SK-N-SH (cell line): ENCODE data around the gene SP110. TPM values are rescaled to one million over a fixed set of nuclear protein-coding genes. Genes with fewer than 3 reads are reported as not detected.

Source experiments
- CTCF ChIA-PET: fragments of 300-600, 350-600 bp; formaldehyde crosslinking; extraction: SDS; loops from one replicate; lab custom pipeline; 2021; lab: Yijun Ruan, JAX
- POLR2A ChIA-PET: fragments of 350-600 bp; sonication (Branson Sonifier 250); formaldehyde crosslinking; extraction: SDS; loops from one replicate; lab custom pipeline; 2020; ENCODE audit warnings: antibody characterized with exemption, inconsistent platforms; lab: Yijun Ruan, JAX
- DNase-seq: peaks from one replicate; pipeline ENCODE4 v3.0.0; 2012
- H2AFZ ChIP-seq: fragments of 200-600 bp; sonication (generic); 2 replicates; pipeline ENCODE4 v1.8.1; 2016; ENCODE audit warnings: antibody characterized with exemption, mild to moderate bottlenecking, low read depth
- H3F3A ChIP-seq: fragments of 200-600 bp; sonication (generic); replicated peaks from 2 replicates; pipeline ENCODE3; 2016; ENCODE audit warnings: antibody characterized with exemption, mild to moderate bottlenecking; ENCODE audit not compliant: insufficient read depth
- H3K27ac ChIP-seq, 2 experiments: fragments of 200-500 bp in 1 of 2; fragments of 200-600 bp in 1 of 2; sonication (Bioruptor generic) in 1 of 2; sonication (generic), shearing (Covaris generic) in 1 of 2; 2 replicates each; pipeline versions ENCODE4 v1.5.1 to v1.6.1; 2014 to 2016; ENCODE audit warnings: low read depth in 2 of 2, inconsistent platforms in 1 of 2, low read length in 1 of 2, mild to moderate bottlenecking in 1 of 2, mixed read lengths in 1 of 2
- H3K27me3 ChIP-seq: fragments of 200-600 bp; sonication (generic), shearing (Covaris generic); 2 replicates; pipeline ENCODE4 v1.6.1; 2016; ENCODE audit warnings: mixed run types; ENCODE audit not compliant: insufficient read depth
- H3K36me3 ChIP-seq, 2 experiments: fragments of 200-500 bp in 1 of 2; fragments of 200-600 bp in 1 of 2; sonication (Bioruptor generic) in 1 of 2; sonication (generic) in 1 of 2; replicated peaks in 1 of 2; 2 replicates each; pipeline versions ENCODE3 to v1.5.1; 2014 to 2016; ENCODE audit warnings: low read length in 1 of 2, mild to moderate bottlenecking in 1 of 2; ENCODE audit not compliant: insufficient read depth in 2 of 2, control insufficient read depth in 1 of 2
- H3K4me1 ChIP-seq, 2 experiments: fragments of 200-500 bp in 1 of 2; fragments of 200-600 bp in 1 of 2; sonication (Bioruptor generic) in 1 of 2; sonication (generic), shearing (Covaris generic) in 1 of 2; 2 replicates each; pipeline versions ENCODE4 v1.5.1 to v1.6.1; 2014 to 2016; ENCODE audit warnings: low read depth in 1 of 2, low read length in 1 of 2, mixed run types in 1 of 2; ENCODE audit not compliant: insufficient read depth in 2 of 2, control insufficient read depth in 1 of 2
- H3K4me2 ChIP-seq: fragments of 200-600 bp; sonication (generic), shearing (Covaris generic); 2 replicates; pipeline ENCODE4 v1.6.1; 2017; ENCODE audit warnings: mixed run types
- H3K4me3 ChIP-seq, 2 experiments: fragments of 200-500 bp in 1 of 2; fragments of 200-600 bp in 1 of 2; sonication (Bioruptor generic) in 1 of 2; sonication (generic), shearing (Covaris generic) in 1 of 2; 2 replicates each; pipeline versions ENCODE4 v1.5.1 to v1.8.1; 2014 to 2016; ENCODE audit warnings: low read depth in 2 of 2, inconsistent platforms in 1 of 2, low read length in 1 of 2, mild to moderate bottlenecking in 1 of 2, mixed read lengths in 1 of 2, moderate library complexity in 1 of 2
- H3K79me2 ChIP-seq: fragments of 200-600 bp; sonication (generic); 2 replicates; pipeline ENCODE4 v1.8.1; 2017; ENCODE audit warnings: mild to moderate bottlenecking; ENCODE audit not compliant: insufficient read depth
- H3K9ac ChIP-seq: fragments of 200-600 bp; sonication (generic); 2 replicates; pipeline ENCODE4 v1.6.1; 2017; ENCODE audit warnings: mixed run types
- H3K9me2 ChIP-seq: fragments of 200-600 bp; sonication (generic); 2 replicates; pipeline ENCODE4 v1.6.1; 2017; ENCODE audit warnings: mixed run types
- H3K9me3 ChIP-seq: fragments of 200-600 bp; sonication (generic); 2 replicates; pipeline ENCODE4 v1.6.1; 2017; ENCODE audit warnings: mixed run types, mild to moderate bottlenecking, moderate library complexity
- H4K20me1 ChIP-seq: fragments of 200-600 bp; sonication (generic); 2 replicates; pipeline ENCODE4 v1.6.1; 2017; ENCODE audit warnings: mild to moderate bottlenecking, mixed run types; ENCODE audit not compliant: insufficient read depth
- CTCF ChIP-seq: fragments of 200-600 bp; sonication (generic); IDR thresholded peaks from 2 replicates; pipeline ENCODE4 v1.6.1; 2017; ENCODE audit warnings: antibody characterized with exemption, mild to moderate bottlenecking, moderate library complexity
- EZH2phosphoT487 ChIP-seq: fragments of 200-600 bp; sonication (generic); IDR thresholded peaks from 2 replicates; pipeline ENCODE4 v1.6.1; 2017; ENCODE audit warnings: low read depth, mixed run types, mild to moderate bottlenecking, antibody characterized with exemption, moderate library complexity, borderline replicate concordance
- FOSL2 ChIP-seq: IDR thresholded peaks from 2 replicates; pipeline ENCODE4 v1.4.0; 2012; ENCODE audit warnings: low read depth, mild to moderate bottlenecking, moderate library complexity, borderline replicate concordance
- IRF3 ChIP-seq: fragments of 150-350 bp; IDR thresholded peaks from 2 replicates; pipeline ENCODE4 v1.6.1; 2016; ENCODE audit warnings: mild to moderate bottlenecking, low read depth, low read length
- JUND ChIP-seq: IDR thresholded peaks from 2 replicates; pipeline ENCODE4 v1.4.0; 2012
- MEF2A ChIP-seq: IDR thresholded peaks from 2 replicates; pipeline ENCODE4 v1.4.0; 2012; ENCODE audit warnings: low read depth, borderline replicate concordance
- NFIC ChIP-seq: IDR thresholded peaks from 2 replicates; pipeline ENCODE4 v1.4.0; 2012; ENCODE audit warnings: borderline replicate concordance
- NRF1 ChIP-seq: IDR thresholded peaks from 2 replicates; pipeline ENCODE4 v1.6.1; 2012; ENCODE audit warnings: low read depth, mild to moderate bottlenecking, low read length
- POLR2AphosphoS5 ChIP-seq: IDR thresholded peaks from 2 replicates; pipeline ENCODE4 v1.6.1; 2012; ENCODE audit warnings: low read depth, low read length
- RAD21 ChIP-seq: IDR thresholded peaks from 2 replicates; pipeline ENCODE4 v1.6.1; 2012; ENCODE audit warnings: mild to moderate bottlenecking, low read length
- REST ChIP-seq: IDR thresholded peaks from 2 replicates; pipeline ENCODE4 v1.6.1; 2012; ENCODE audit warnings: mild to moderate bottlenecking, low read depth, low read length, moderate library complexity
- RFX5 ChIP-seq: IDR thresholded peaks from 2 replicates; pipeline ENCODE4 v1.6.1; 2012; ENCODE audit warnings: mild to moderate bottlenecking, improper control_type of control experiment, low read length
- RXRA ChIP-seq: IDR thresholded peaks from 2 replicates; pipeline ENCODE4 v1.4.0; 2012; ENCODE audit warnings: low read depth, mild to moderate bottlenecking, borderline replicate concordance
- TAF1 ChIP-seq: IDR thresholded peaks from 2 replicates; pipeline ENCODE4 v1.6.1; 2012; ENCODE audit warnings: low read depth, mild to moderate bottlenecking, low read length, moderate library complexity, borderline replicate concordance
- USF1 ChIP-seq: IDR thresholded peaks from 2 replicates; pipeline ENCODE4 v1.4.0; 2012; ENCODE audit warnings: low read depth, borderline replicate concordance
- USF2 ChIP-seq: fragments of 150-350 bp; IDR thresholded peaks from 2 replicates; pipeline ENCODE4 v1.6.1; 2017; ENCODE audit warnings: antibody characterized with exemption, low read length, low read depth, borderline replicate concordance
- YY1 ChIP-seq: IDR thresholded peaks from 2 replicates; pipeline ENCODE4 v1.4.0; 2012; ENCODE audit warnings: low read depth, mild to moderate bottlenecking
- WGBS: methylation state at CpG from one replicate; pipeline ENCODE4 v1.1.6; 2017; ENCODE audit warnings: low lambda C conversion rate; 5-methylcytosine and 5-hydroxymethylcytosine counted together
- polyA plus RNA-seq, 3 experiments: library from polyadenylated mRNA; depleted of rRNA; stranded (reverse); fragments of >200 nt; gene quantifications; 2 replicates each; pipeline ENCODE4 v1.2.3, GENCODE V29; 2012

The SP110 gene
- polyA plus RNA-seq, 1 of the 3 experiments (the other 2 are of a cell fraction) = 10.4 TPM

GRCh38 chr2:230203110-230203676 lies 16.6 kb downstream of the SP110 start (continued):
- no peak for TF ChIP-seq REST
- no peak for TF ChIP-seq EZH2phosphoT487
- no peak for TF ChIP-seq POLR2AphosphoS5
- no peak for TF ChIP-seq USF2

GRCh38 chr2:230202430-230203109 lies 17.2 kb downstream of the SP110 start:
- WGBS = 78% methylated on average over 10 of the region's 10 CpGs
- Histone ChIP-seq H3K9me2 (no peaks in the 10 kb centered on the region), H3K4me3 (no peak overlapping the region), H3F3A (no peaks in the 10 kb centered on the region), H4K20me1 (no peaks in the 10 kb centered on the region), H3K4me1 (no peaks in the 10 kb centered on the region), H3K79me2 (no peaks in the 10 kb centered on the region), H3K9me3 (no peaks in the 10 kb centered on the region; the same call in 1 of the 2 replicates), H2AFZ (no peak overlapping the region), H3K27ac (no peak overlapping the region), H3K27me3 (no peaks in the 10 kb centered on the region), H3K36me3 (peaks cover 32 to 40% of the 10 kb centered on the region in 2 experiments), H3K4me2 (no peak overlapping the region), H3K9ac (no peak overlapping the region)
- no peak for DNase-seq
- ChIA-PET CTCF (interaction anchor here (1.0 kb wide), 1 partner anchor 9 kb away, joined by 4 read pairs; no protein-coding TSS in a partner anchor), POLR2A (no interaction called here)
- TF ChIP-seq REST (no peak), NRF1 (no peak), RFX5 (no peak), USF1 (no peak), TAF1 (no peak), RXRA (no peak), FOSL2 (no peak), JUND (no peak), IRF3 (no peak), NFIC (no peak), RAD21 (no peak), MEF2A (no peak), YY1 (no peak), CTCF (no peak)
